Ovary (tissue), 9 donors: ENCODE data around the gene MRPS18B. TPM values are rescaled to one million over a fixed set of nuclear protein-coding genes. Genes with fewer than 3 reads are reported as not detected.

Experiments
- DNase-seq, 5 donors: peaks; one replicate each; pipeline ENCODE4 v3.0.0-alpha.2; 2019 to 2020
- H3K27ac ChIP-seq, 2 donors: fragments of 200-600 bp; one replicate each; pipeline versions ENCODE4 v1.5.1 to v1.8.0; 2019 to 2022
- H3K27me3 ChIP-seq: fragments of 200-600 bp; one replicate; pipeline ENCODE4 v1.8.0; 2022
- H3K36me3 ChIP-seq: fragments of 200-600 bp; sonication (generic); one replicate; pipeline ENCODE4 v1.5.1; 2019
- H3K4me1 ChIP-seq: one replicate; pipeline ENCODE4 v1.8.1; 2013; ENCODE audit warnings: mild to moderate bottlenecking, moderate library complexity; ENCODE audit not compliant: insufficient read depth
- H3K4me3 ChIP-seq: fragments of 200-600 bp; sonication (generic); one replicate; pipeline ENCODE4 v1.5.1; 2017
- H3K9me3 ChIP-seq, 2 donors: fragments of 200-600 bp in 1 of 2; sonication (generic) in 1 of 2; one replicate each; pipeline versions ENCODE4 v1.5.1 to v1.8.1; 2013 to 2019; ENCODE audit warnings: mild to moderate bottlenecking in 1 of 2, moderate library complexity in 1 of 2
- EP300 ChIP-seq: sonication (generic); formaldehyde crosslinking; IDR thresholded peaks from one replicate; pipeline ENCODE4 v1.6.1; 2017; ENCODE audit warnings: antibody characterized with exemption
- POLR2A ChIP-seq: fragments of 450-650 bp; IDR thresholded peaks from one replicate; pipeline ENCODE4 v1.6.1; 2017; ENCODE audit warnings: antibody characterized with exemption, mild to moderate bottlenecking, moderate library complexity
- WGBS, 3 donors: extraction: QIAGEN DNeasy Blood & Tissue Kit in 1 of 3; methylation state at CpG; one replicate each; pipeline versions ENCODE4 v1.1.5 to v1.1.7; 2013 to 2017; 5-methylcytosine and 5-hydroxymethylcytosine counted together
- intact Hi-C, 4 donors: fragments of 100-400 bp; cut with DNase I; formaldehyde crosslinking; loops; one replicate each; pipeline versions ENCODE4 v1.11.0 to v1.15.1; 2022 to 2023
- polyA plus RNA-seq, 2 donors: library from polyadenylated mRNA; stranded (reverse); fragments of 200-250 nt in 1 of 2; fragments of 350-450 nt in 1 of 2; fragmentation: Illumina TruSeq in 1 of 2; extraction: RNeasy Lipid Tissue Mini Kit (QIAGEN cat#74804) in 1 of 2; gene quantifications; one replicate each; pipeline ENCODE4 v1.2.3, GENCODE V29; 2013 to 2014
- total RNA-seq, 7 donors: library from RNA; depleted of rRNA in 2 of 7; stranded (reverse); fragments of >200 nt in 2 of 7; fragmentation: NEBNext Ultra II Directional in 3 of 7; extraction: Animal tissue kit (Norgen Biotek cat#: 25700) in 3 of 7; gene quantifications; one replicate each; pipeline versions ENCODE4 v1.1.0 to v1.2.4, GENCODE V29; 2016 to 2023
- TF ChIP-seq, protein P1 (sequence below), 3 donors: fragments of 450-650 bp in 2 of 3; fragments of 200-600 bp in 1 of 3; IDR thresholded peaks; one replicate each; pipeline versions ENCODE4 v1.5.1 to v1.8.0; 2016 to 2022; ENCODE audit warnings: antibody characterized with exemption in 3 of 3, mild to moderate bottlenecking in 1 of 3
- donor health status: DM: no; HTN: no; CAD: no; lungs with moderate emphysema.
- donor health status: DM: no; HTN: no; CAD: no.
- donor health status: Bipolar disorder and iron deficiency.
- donor health status: DM: yes; HTN: yes; CAD: no.
- donor health status: DM: no; HTN: no; CAD: no.
- donor health status: DM: yes; HTN: yes; CAD: no.

MRPS18B gene
- total and polyA plus RNA-seq, 9 donors, result 40.7 to 69.0 (median 55.0) TPM

DNA sequence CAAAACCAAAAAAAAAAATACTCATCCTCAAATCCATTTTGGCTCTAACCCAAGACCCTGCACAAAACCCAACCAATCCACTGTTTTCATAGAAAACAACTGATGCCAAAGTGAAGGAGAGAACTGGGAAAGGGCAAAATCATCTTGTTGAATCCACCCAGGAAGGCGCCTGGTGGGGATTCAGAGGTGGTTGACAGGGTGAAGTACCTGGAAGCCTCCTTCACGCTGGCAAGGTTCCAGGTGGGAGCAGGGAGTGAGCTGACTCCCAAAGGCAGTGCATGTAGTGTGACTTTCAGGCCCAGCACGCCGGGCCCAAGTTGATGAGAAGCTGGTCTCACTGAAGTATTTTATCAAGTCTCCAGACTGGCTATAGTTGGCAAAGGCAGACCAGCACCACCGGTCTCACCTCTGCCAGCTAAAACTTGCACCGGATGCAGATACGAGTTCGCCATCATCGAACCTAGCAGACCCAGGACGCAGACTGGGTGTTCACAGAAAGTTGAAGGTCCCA, 17.1 kb upstream of the MRPS18B start:
- Histone ChIP-seq H3K4me3 (no peak overlapping the region), H3K4me1 (no peaks in the 10 kb centered on the region), H3K36me3 (no peaks in the 10 kb centered on the region), H3K27me3 (no peaks in the 10 kb centered on the region), H3K27ac (no peak overlapping the region), H3K9me3 (no peaks in the 10 kb centered on the region)
- 53 to 64% (median 62%) methylated on average over 10 of the region's 10 CpGs for WGBS, 3 donors
- intact Hi-C loops, result no loop called here
- TF ChIP-seq POLR2A (no peak), EP300 (no peak)
- TF ChIP-seq, protein P1, sequence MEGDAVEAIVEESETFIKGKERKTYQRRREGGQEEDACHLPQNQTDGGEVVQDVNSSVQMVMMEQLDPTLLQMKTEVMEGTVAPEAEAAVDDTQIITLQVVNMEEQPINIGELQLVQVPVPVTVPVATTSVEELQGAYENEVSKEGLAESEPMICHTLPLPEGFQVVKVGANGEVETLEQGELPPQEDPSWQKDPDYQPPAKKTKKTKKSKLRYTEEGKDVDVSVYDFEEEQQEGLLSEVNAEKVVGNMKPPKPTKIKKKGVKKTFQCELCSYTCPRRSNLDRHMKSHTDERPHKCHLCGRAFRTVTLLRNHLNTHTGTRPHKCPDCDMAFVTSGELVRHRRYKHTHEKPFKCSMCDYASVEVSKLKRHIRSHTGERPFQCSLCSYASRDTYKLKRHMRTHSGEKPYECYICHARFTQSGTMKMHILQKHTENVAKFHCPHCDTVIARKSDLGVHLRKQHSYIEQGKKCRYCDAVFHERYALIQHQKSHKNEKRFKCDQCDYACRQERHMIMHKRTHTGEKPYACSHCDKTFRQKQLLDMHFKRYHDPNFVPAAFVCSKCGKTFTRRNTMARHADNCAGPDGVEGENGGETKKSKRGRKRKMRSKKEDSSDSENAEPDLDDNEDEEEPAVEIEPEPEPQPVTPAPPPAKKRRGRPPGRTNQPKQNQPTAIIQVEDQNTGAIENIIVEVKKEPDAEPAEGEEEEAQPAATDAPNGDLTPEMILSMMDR (IDR thresholded peaks at IDR 0.05), result no peak
- DNase-seq, result peak in 3 of 5 donors; percentile 56 to 58 (median 58)

DNA sequence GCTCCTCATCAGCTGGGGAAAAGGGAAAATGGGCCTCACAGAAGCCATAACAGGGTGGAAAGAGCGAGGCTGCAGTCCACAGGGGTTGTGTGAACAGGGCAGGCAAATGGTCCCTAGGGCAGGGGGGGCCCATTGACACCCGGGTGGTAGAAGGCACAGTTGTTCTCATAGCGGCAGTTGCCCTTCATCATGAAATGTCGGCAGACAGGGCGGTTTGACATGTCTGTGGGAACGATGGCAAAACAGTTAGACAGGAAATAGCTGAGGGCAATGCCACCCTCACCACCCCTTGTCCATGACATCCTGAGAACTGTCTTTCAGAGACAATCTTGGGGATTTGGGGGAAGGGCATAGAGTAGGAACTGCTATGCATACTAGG, 16.2 kb upstream of the MRPS18B start:
- H3K9me3 ChIP-seq, result no peaks in the 10 kb centered on the region
- no peak overlapping the region for H3K27ac ChIP-seq
- H3K4me3 ChIP-seq, result no peak overlapping the region
- intact Hi-C loops, result no loop called here
- no peaks in the 10 kb centered on the region for H3K4me1 ChIP-seq
- no peak for DNase-seq
- H3K36me3 ChIP-seq, result no peaks in the 10 kb centered on the region
- WGBS, 3 donors, result 66 to 72% (median 70%) methylated on average over 6 of the region's 6 CpGs
- TF ChIP-seq POLR2A (no peak), EP300 (no peak)
- TF ChIP-seq, protein P1 (IDR thresholded peaks at IDR 0.05), result no peak
- no peaks in the 10 kb centered on the region for H3K27me3 ChIP-seq

DNA sequence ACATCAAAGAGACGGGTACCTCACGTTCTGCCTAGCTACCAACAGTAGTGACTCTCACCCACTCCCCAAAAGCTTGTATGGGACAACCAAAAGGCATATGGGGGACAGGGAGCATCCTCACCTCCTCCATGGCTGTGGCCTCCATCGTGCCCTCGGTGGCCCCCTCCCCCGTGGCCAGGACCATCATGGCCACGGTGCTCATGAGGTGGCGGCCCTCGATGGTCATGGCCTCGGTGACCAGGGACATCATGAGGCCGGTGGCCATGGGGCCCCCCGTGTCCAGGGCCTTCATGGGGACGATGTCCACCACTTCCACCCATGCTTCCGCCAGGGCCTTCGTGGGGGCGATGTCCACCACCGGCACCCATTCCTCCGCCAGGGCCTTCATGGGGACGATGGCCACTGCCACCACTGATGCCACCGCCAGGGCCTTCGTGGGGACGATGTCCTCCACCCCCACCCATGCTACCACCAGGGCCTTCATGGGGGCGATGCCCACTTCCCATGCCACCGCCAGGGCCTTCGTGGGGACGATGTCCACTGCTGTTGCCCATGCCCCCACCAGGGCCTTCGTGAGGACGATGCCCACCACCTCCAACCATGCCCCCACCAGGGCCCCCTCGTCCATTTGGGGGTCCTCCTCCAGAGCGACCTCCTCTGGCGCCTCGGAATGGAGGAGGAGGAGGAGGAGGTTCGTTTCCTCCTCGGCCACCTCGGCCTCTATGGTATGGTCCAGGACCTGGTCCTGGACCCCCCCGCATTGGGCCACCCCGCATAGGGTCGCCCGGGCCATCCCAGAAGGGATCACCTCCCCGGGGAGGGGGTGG, 15.6 kb upstream of the MRPS18B start:
- TF ChIP-seq EP300 (no peak), POLR2A (no peak)
- TF ChIP-seq, protein P1 (IDR thresholded peaks at IDR 0.05), result no peak
- Histone ChIP-seq H3K27me3 (no peaks in the 10 kb centered on the region), H3K4me1 (no peaks in the 10 kb centered on the region), H3K9me3 (no peaks in the 10 kb centered on the region), H3K36me3 (no peaks in the 10 kb centered on the region), H3K27ac (no peak overlapping the region), H3K4me3 (no peak overlapping the region)
- 86 to 92% (median 91%) methylated on average over 29 to 39 of the region's 39 CpGs for WGBS, 3 donors
- DNase-seq, result no peak
- intact Hi-C loops, result no loop called here

DNA sequence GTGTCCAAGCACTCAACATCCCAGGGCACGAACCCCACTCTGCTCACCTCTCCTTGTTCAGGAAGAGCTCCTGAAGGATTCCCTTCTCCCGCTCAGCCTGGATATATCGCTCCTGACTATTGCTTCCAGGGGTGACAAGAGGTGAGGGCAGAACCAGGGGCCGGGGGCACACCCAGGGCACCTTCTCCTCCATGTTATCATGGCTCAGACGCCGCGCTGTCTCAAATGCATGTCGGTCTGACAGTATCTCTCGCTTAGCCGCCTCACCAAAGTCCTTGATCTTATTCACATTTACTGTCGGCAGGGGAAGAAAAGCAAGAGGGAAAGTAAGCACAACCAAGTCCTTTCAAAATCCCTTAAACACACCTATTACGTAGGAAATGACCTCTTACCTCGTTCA, 13.7 kb upstream of the MRPS18B start:
- DNase-seq, result no peak
- WGBS, 3 donors, result 88 to 95% (median 92%) methylated on average over 13 of the region's 13 CpGs
- intact Hi-C loops, result no loop called here
- no peak overlapping the region for H3K4me3 ChIP-seq
- TF ChIP-seq EP300, result no peak
- TF ChIP-seq, protein P1 (IDR thresholded peaks at IDR 0.05), result no peak
- no peaks in the 10 kb centered on the region for H3K27me3 ChIP-seq
- no peaks in the 10 kb centered on the region for H3K4me1 ChIP-seq
- no peaks in the 10 kb centered on the region for H3K9me3 ChIP-seq
- no peak overlapping the region for H3K27ac ChIP-seq
- no peaks in the 10 kb centered on the region for H3K36me3 ChIP-seq
